ENCODE measurements around the gene HHIPL1. TPM values are rescaled to one million over a fixed set of nuclear protein-coding genes. Genes with fewer than 3 reads are reported as not detected.

HHIPL1 gene
- total RNA-seq, 4 donors from 2014 or later: 2.6 to 3.9 (median 3.1) TPM

GRCh38 chr14:99716091-99716849 lies 71.3 kb downstream of the HHIPL1 start:
- H3K27ac ChIP-seq: no peak overlapping the region
- H3K27me3 ChIP-seq: no peaks in the 10 kb centered on the region
- no peaks in the 10 kb centered on the region for H3K36me3 ChIP-seq
- WGBS, 2 donors: 71 to 78% methylated on average over 9 to 10 of the region's 10 CpGs
- DNase-seq (ENCODE audit: low spot score in 2 of 2): no peak
- no peaks in the 10 kb centered on the region for H3K4me1 ChIP-seq
- TF ChIP-seq CTCF (IDR thresholded peaks at IDR 0.05) (no peak), POLR2A (IDR thresholded peaks at IDR 0.05) (no peak), EP300 (IDR thresholded peaks at IDR 0.05) (no peak)
- H3K4me3 ChIP-seq: no peak overlapping the region
- peaks cover 0 to 20% (median 2%) of the 10 kb centered on the region in 4 donors for H3K9me3 ChIP-seq

- Histone ChIP-seq H3K4me3 (no peak overlapping the region), H3K27me3 (no peaks in the 10 kb centered on the region), H3K9me3 (peaks cover 0 to 12% (median 1%) of the 10 kb centered on the region in 4 donors), H3K36me3 (no peaks in the 10 kb centered on the region), H3K27ac (no peak overlapping the region), H3K4me1 (no peaks in the 10 kb centered on the region)
- WGBS, 2 donors: 91% methylated on average over 14 of the region's 14 CpGs
- DNase-seq (ENCODE audit: low spot score in 2 of 2): no peak
- TF ChIP-seq EP300 (IDR thresholded peaks at IDR 0.05) (no peak), POLR2A (IDR thresholded peaks at IDR 0.05) (no peak), CTCF (IDR thresholded peaks at IDR 0.05) (no peak)
These were observed 72.1 kb downstream of the HHIPL1 start for GRCh38 chr14:99716850-99717681.

GRCh38 chr14:99717682-99718013 lies 72.7 kb downstream of the HHIPL1 start:
- WGBS, 2 donors: 90 to 96% methylated on average over 5 of the region's 5 CpGs
- no peaks in the 10 kb centered on the region for H3K27me3 ChIP-seq
- no peak for DNase-seq (ENCODE audit: low spot score in 2 of 2)
- H3K9me3 ChIP-seq: peaks cover 0 to 6% (median 0%) of the 10 kb centered on the region in 4 donors
- no peak overlapping the region for H3K27ac ChIP-seq
- TF ChIP-seq POLR2A (IDR thresholded peaks at IDR 0.05) (no peak), CTCF (IDR thresholded peaks at IDR 0.05) (no peak), EP300 (IDR thresholded peaks at IDR 0.05) (no peak)
- H3K36me3 ChIP-seq: no peaks in the 10 kb centered on the region
- no peak overlapping the region for H3K4me3 ChIP-seq
- H3K4me1 ChIP-seq: no peaks in the 10 kb centered on the region

GRCh38 chr14:99718031-99718810 lies 73.3 kb downstream of the HHIPL1 start:
- TF ChIP-seq POLR2A (IDR thresholded peaks at IDR 0.05) (no peak), EP300 (IDR thresholded peaks at IDR 0.05) (no peak), CTCF (IDR thresholded peaks at IDR 0.05) (no peak)
- peaks cover 0 to under 1% (median 0%) of the 10 kb centered on the region in 4 donors for H3K9me3 ChIP-seq
- H3K27me3 ChIP-seq: no peaks in the 10 kb centered on the region
- H3K4me3 ChIP-seq: no peak overlapping the region
- H3K27ac ChIP-seq: no peak overlapping the region
- no peaks in the 10 kb centered on the region for H3K36me3 ChIP-seq
- no peak for DNase-seq (ENCODE audit: low spot score in 2 of 2)
- H3K4me1 ChIP-seq: no peaks in the 10 kb centered on the region
- WGBS, 2 donors: 64 to 68% methylated on average over 13 to 14 of the region's 14 CpGs

Measured in tibial nerve (tissue), 4 donors.